GM18519 (cell line): ENCODE results near the gene B4GALNT4.
"Not testable (repeated sequence)": the region's sequence is repeated elsewhere in the genome, so short reads cannot be mapped to it uniquely, and the experiment has no call there.

ENCODE experiments used
- ATAC-seq: cut with Tn5 transposase; IDR thresholded peaks from one replicate; pipeline ENCODE4 v1.9.1; 2021; ENCODE audit warnings: mild to moderate bottlenecking, moderate library complexity; ENCODE audit not compliant: unreplicated experiment, low FRiP score

The B4GALNT4 gene

DNA sequence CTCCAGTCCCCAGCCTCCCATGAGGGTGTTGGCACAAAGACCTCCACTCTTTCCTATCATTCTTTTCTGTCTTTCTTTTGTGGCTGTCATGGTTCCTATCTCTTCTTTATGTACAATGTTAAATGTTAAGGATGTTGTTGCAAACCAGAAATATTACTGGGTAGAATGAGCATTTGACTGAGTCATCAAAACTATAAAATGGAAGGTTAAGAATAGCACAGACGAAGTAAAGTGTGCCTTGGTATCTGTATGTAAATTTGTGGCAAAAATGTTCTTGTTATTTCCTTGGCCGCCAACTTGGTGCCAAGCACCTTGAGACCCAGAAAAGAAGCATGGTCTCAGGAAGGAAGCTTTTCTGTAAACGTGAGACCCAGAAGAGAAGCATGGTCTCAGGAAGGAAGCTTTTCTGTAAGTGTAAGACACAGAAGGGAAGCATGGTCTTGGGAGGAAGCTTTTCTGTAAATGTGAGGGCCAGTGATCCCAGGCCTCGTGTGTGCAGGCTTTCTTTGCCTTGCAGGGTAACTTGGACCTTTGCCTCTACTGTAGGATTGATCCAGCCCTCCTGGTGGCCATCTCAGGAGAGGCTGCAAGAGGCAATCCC, 18.0 kb downstream of the B4GALNT4 start:
- no peak for ATAC-seq

DNA sequence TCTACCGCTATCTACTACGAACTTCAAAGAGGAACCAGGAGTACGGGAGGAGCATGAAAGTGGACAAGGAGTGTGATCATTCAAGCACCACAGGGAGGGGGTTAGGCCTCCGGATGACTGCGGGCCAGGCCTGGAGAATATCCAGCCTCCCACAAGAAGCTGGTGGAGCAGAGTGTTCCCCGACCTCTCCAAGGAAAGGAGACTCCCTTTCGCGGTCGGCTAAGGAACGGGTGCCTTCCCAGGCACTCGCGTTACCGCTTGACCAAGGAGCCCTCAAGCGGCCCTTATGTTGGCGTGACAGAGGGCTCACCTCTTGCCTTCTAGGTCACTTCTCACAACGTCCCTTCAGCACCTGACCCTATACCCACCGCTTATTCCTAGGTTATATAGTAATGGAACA, 20.1 kb downstream of the B4GALNT4 start:
- ATAC-seq = not testable (repeated sequence)

DNA sequence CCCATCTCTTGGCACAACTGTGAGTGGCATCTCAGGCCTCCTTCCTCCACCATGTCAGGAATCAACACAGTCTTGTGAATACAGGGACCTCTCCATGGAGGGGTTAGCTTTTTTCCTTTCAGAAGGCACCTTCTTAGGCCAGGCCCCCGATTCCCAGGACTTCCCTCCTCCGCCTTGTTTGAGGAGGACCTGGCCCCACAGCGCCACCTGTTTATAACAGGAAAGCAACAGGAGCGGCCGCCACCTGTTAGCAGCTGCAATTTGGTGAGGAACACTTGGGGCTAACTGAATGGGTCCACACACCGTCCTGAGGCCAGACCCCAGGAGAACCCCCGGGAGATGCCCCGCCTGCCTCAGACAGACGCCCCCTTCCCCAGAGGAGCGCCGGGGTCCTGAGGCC, 20.9 kb downstream of the B4GALNT4 start:
- no peak for ATAC-seq

DNA sequence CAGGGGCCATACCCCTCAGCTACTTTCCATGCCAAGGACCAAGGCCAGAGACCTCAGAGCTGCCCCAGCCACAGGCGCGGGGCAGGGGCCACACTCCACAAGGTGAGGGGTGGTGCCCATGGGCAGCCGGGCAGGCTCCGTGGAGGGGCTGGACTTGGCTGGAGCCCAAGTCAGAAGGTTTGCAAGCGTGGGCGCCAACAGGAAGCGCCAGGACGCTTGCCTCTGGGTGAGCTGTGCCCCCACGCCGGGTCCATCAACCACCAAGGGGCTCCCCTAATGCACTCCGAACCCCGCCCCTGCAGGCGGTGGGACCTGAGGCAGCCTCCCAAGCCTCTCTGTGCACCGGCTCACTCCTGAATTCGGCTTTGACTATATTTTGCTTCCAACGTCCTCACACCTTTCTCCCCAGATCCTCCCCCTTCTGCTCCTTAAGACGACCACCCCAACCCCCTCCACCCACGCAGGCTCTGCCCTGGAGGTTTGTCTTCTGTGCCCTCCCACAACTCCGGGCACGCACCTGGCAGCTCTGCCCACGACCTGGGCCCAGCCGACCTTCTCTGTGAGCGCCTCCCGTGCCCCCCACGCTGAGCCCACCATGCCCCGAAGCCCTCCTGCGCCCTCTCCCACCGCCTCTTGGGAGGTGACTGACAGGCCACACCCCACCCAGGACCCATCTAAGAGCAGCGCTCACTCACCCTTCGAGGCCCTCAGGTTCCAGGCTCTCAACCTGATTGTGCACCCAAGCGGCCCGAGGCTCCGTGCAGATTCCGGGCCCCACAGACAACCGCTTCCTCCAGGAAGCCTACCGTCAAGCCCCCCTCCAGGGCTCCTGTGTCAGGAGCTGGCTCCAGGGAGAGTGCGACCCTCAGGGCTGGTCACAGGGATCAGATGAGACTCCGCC, 22.1 kb downstream of the B4GALNT4 start:
- no peak for ATAC-seq

DNA sequence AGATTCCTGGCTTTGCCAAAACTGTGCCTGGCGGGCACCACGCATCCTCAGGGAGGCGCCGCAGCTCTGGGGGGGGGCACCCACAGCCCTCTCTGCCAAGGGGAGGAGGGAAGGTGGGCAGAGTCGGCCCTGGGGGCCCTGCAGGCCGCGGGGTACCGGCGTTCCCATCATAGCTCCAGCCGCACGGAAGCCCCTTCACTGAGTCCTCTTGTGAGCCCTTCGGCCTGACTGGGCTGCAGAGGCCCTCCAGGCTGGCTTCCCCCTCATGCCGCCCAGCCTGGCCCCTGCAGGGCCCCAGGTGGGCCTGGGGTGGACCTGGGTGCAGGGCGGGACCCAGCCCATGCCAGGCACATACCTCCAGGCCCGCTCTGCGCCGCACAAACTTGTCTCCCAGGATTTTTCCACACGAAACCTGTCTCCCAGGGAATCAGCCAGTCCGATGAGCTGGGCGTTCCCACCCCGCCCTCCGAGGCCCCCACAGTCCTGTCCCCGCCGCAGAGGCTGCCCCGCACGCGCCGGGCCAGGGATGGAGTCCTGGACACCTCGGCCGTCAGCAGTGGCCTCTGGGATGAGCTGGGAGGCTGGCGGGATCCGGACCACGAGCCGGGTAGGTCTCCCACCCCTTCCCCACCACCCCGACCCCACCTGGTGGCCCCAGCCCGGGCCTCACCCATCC, 22.9 kb downstream of the B4GALNT4 start:
- no peak for ATAC-seq

DNA sequence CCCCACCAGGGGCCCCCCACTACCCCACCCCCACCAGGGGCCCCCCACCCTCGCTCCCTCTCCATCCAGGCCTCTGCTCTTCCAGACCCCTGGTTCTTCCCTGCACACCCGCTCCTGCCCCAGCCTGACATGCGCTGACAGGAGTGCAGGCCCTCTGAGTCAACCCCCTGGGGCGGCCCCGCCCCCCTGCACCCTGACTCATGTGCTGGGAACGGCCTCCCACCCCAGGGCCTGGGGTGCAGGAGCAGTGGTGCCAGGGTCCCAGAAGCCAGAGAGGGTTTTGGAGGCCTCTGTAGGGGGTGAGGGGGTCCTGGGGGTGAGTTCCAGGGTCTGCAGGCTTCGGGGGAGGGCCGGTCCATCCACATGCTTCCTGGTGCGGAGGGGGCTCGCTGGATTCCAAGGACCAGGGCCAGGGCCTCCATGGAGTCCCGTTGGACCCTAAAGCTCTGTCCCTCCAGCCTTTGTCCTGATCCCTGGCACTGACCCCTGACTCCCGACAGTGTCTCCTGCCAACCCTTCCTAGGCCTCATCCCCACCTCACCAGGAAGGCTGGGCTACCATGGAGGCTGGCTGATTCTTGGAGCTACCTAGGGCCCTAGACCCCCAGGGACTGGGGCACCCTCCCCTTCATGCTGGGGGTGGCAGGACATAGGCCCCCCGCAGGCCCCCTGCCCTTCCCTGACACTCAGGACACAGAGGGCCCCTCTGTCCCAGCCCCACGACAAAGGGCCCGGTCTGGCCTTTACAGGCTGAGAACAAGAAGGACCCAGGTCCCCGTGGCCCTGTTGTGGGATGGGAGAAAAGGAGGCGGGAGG, 24.1 kb downstream of the B4GALNT4 start:
- no peak for ATAC-seq

DNA sequence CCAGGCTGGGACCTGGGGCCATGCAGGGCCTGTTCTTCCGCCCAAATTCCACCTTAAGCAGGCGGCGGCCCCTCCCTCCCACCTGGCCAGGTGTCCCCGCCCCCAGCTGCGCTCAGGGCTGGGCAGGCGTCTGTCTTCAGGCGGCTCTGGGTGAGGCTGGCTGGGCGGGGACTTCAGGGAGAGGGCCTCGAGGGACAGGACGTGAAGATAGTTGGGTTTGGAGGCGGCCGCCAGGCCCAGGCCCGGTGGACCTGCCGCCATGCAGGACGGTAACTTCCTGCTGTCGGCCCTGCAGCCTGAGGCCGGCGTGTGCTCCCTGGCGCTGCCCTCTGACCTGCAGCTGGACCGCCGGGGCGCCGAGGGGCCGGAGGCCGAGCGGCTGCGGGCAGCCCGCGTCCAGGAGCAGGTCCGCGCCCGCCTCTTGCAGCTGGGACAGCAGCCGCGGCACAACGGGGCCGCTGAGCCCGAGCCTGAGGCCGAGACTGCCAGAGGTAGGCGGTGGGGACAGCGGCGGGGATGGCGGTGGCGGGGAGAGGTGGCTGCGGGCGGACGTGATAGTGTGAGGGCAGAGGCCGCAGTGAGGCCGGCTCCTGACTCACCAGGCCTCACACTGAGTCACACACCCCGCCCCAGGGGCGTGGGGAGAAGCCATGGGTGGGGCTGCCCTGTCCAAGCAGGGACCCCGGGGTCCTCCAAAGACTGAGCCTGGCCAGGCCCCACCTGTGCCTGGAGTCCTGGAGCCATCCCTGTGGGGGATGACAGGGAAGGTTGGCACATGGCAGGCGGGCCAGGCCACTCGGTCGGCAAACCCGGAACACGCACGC, 24.9 kb downstream of the B4GALNT4 start, which contains the start of gene PKP3:
Gene PKP3, plus strand, starts transcription at position 176 of the 824 bp plus-strand sequence. Its CDS starts 84 bp downstream, at position 260.
- ATAC-seq = no peak

DNA sequence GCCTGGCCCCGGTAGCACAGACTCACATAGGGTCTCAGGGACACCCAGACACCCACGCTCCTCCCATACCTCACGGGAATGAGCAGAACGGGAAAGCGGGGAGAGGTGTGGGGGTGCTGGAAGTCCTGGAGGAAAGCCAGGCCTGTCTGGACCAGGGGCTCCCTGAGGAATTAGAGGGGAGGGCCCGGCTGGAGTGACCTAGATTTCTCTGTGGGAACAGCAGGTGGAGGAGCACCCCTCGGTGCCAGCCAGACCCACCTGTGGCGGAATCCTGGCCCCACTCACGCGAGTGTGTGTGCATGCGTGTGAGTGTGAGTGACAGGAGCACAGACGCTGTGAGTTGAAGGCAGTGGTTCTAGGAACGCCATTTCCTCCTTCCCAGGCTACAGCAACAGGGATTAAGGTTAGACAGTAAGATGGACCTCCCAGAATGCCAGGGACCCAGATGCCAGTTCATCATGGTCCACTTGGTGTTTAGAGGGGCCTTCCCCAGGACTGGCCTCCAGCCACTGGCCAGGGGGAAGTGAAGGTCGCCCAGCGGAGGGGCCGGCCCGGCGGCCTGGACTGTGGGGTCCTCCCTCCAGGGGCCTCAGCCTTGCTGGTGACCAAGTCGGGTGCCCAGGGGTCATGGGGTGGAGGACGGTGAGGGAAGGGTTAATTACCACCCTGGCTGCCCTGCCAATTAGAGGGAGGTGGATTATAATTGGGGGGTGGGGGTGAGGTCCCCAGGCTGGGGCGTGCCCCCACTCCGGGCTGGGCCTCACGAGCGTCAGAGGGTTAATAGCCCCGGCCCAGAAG, 25.8 kb downstream of the B4GALNT4 start:
- ATAC-seq = no peak

DNA sequence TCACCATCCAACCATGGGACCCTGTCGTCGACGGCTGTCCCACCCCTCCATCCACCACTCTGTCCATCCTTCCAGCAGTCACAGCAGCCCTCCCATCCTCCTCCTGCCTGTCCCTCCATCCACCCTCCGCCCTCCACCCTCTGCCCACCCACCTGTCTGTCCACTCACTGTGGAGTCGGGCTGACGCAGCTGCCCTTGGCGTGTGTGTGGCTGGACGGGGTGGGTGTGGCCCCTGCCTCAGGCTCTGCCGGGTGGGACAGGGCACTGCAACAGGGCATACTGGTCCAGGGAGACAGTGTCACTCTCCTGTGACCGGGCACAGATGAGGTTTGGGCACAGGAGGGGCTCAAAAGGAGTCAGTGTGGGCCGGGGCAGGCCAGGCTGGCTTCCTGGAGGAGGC, 26.6 kb downstream of the B4GALNT4 start:
- no peak for ATAC-seq

DNA sequence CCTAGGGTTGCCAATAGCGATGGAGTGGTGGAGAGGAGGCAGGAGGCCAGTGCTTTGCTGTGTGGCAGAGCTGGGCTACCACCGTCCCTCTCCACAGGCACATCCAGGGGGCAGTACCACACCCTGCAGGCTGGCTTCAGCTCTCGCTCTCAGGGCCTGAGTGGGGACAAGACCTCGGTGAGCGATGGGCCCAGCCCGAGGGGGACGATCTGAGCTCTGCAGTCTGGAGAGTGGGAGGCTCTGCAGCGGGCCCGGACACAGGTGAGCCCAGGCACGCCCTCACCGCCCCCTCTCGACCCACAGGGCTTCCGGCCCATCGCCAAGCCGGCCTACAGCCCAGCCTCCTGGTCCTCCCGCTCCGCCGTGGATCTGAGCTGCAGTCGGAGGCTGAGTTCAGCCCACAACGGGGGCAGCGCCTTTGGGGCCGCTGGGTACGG, 27.2 kb downstream of the B4GALNT4 start:
- no peak for ATAC-seq

DNA sequence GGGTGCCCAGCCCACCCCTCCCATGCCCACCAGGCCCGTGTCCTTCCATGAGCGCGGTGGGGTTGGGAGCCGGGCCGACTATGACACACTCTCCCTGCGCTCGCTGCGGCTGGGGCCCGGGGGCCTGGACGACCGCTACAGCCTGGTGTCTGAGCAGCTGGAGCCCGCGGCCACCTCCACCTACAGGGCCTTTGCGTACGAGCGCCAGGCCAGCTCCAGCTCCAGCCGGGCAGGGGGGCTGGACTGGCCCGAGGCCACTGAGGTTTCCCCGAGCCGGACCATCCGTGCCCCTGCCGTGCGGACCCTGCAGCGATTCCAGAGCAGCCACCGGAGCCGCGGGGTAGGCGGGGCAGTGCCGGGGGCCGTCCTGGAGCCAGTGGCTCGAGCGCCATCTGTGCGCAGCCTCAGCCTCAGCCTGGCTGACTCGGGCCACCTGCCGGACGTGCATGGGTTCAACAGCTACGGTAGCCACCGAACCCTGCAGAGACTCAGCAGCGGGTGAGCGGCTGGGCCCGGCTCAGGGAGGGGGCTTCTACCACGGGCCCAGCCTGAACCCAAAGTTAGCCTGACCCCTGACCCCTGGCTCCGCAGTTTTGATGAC, 27.7 kb downstream of the B4GALNT4 start:
- no peak for ATAC-seq

DNA sequence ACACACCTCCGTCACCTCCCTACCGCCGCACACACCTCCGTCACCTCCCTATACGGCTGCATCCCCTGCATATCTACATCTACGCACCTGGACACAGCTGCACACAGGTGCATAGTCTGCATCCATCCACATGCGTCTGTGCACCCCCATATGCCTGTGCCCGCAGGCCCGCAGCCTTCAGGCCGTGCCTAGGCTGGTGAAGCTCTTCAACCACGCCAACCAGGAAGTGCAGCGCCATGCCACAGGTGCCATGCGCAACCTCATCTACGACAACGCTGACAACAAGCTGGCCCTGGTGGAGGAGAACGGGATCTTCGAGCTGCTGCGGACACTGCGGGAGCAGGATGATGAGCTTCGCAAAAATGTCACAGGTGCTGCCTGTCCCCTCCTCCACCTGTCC, 29.5 kb downstream of the B4GALNT4 start:
- ATAC-seq = no peak

DNA sequence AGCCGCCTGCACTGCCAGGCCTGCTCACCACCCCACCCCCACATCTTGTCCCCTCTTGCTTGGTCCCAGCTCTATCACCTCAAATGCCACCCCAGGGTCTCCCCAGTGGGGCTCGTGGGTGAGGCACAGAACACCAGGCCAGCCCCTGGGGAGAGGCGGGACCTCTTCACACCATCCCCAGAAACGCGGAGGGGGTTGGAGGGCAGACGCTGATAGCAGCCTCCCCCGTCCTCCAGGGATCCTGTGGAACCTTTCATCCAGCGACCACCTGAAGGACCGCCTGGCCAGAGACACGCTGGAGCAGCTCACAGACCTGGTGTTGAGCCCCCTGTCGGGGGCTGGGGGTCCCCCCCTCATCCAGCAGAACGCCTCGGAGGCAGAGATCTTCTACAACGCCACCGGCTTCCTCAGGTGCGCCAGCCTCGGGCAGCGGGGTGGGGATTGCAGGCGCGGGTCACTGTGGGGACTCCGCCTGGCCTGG, 30.5 kb downstream of the B4GALNT4 start:
- ATAC-seq = no peak

DNA sequence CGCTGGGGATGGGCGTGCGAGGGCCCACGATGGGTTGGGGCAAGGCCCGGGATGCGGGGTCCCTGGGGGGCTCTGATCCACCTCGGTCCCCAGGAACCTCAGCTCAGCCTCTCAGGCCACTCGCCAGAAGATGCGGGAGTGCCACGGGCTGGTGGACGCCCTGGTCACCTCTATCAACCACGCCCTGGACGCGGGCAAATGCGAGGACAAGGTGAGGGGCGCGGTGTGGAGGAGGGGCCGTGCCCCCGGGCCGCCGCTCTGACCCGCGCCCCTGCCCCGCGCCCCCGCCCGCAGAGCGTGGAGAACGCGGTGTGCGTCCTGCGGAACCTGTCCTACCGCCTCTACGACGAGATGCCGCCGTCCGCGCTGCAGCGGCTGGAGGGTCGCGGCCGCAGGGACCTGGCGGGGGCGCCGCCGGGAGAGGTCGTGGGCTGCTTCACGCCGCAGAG, 31.0 kb downstream of the B4GALNT4 start:
- no peak for ATAC-seq

DNA sequence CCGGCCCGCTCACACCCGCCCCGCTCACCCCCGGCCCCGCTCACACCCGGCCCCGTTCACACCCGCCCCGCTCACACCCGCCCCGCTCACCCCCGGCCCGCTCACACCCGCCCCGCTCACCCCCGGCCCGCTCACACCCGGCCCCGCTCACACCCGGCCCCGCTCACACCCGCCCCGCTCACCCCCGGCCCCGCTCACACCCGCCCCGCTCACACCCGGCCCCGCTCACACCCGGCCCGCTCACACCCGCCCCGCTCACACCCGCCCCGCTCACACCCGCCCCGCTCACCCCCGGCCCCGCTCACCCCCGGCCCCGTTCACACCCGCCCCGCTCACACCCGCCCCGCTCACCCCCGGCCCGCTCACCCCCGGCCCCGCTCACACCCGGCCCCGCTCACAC, 31.9 kb downstream of the B4GALNT4 start:
- ATAC-seq = not testable (repeated sequence)

DNA sequence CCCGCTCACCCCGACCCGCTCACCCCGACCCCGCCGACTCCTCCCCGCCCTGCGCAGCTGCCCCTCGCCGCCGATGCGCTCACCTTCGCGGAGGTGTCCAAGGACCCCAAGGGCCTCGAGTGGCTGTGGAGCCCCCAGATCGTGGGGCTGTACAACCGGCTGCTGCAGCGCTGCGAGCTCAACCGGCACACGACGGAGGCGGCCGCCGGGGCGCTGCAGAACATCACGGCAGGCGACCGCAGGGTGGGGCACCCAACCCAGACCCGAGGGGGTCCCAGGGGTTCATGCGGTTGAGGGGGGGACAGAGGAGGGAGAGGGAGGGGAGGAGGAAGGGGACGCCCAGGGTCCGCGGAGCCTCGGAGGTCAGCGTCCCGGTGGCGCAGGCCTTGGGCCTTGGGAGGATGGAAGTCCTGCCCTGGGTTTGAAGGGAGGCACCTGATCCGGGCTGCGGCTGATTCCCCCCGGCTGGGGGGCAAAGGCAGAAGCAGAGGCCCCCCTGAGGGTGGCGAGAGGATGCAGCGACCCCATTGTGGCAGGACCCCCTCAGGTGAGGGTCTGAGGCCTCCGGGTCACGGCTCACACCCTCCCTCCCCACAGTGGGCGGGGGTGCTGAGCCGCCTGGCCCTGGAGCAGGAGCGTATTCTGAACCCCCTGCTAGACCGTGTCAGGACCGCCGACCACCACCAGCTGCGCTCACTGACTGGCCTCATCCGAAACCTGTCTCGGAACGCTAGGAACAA, 33.9 kb downstream of the B4GALNT4 start:
- ATAC-seq = no peak

DNA sequence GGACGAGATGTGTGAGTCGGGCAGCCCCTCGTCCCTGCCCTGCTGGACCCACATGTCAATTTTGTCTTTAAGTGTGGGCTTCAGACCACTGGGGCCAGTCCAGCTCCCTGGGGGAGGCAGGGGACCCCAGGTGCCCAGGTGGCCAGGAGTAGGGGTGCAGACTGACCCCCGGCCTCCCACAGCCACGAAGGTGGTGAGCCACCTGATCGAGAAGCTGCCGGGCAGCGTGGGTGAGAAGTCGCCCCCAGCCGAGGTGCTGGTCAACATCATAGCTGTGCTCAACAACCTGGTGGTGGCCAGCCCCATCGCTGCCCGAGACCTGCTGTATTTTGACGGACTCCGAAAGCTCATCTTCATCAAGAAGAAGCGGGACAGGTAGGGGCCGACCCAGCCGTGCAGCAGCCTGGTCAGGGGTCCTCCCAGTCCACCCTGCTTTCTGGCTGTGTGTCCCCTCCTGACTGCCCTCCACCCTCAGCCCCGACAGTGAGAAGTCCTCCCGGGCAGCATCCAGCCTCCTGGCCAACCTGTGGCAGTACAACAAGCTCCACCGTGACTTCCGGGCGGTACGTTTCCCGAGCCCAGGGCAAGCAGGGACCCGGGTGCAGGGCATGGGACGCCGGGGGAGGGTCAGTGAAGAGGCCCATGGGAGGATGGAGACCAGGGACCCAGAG, 34.6 kb downstream of the B4GALNT4 start:
- ATAC-seq = no peak
